ENCODE results near the gene CYP46A1.

Gene CYP46A1

GRCh38 chr14:99664058-99664936 lies 19.8 kb upstream of the CYP46A1 start:
- no peak for TF ChIP-seq ZBTB7A (IDR thresholded peaks at IDR 0.05; ENCODE audit: low read depth)
- TF ChIP-seq REST (IDR thresholded peaks at IDR 0.05; ENCODE audit: low read depth): no peak
- TF ChIP-seq TCF12 (IDR thresholded peaks at IDR 0.05; ENCODE audit: low read depth): no peak
- TF ChIP-seq CEBPB (IDR thresholded peaks at IDR 0.05): no peak
- TF ChIP-seq NFIC (IDR thresholded peaks at IDR 0.05): no peak
- TF ChIP-seq TAF1 (IDR thresholded peaks at IDR 0.05; ENCODE audit: low read depth): no peak
- TF ChIP-seq RAD21 (IDR thresholded peaks at IDR 0.05; ENCODE audit: low read depth): no peak
- TF ChIP-seq EGR1 (IDR thresholded peaks at IDR 0.05): no peak
- TF ChIP-seq MAX (IDR thresholded peaks at IDR 0.05): no peak
- no peak for TF ChIP-seq YY1 (IDR thresholded peaks at IDR 0.05; ENCODE audit: low read depth)
- no peak for TF ChIP-seq FOXM1 (IDR thresholded peaks at IDR 0.05; ENCODE audit: borderline replicate concordance, low read depth)
- no peak for TF ChIP-seq TEAD4 (IDR thresholded peaks at IDR 0.05)
- TF ChIP-seq EP300 (IDR thresholded peaks at IDR 0.05; ENCODE audit: borderline replicate concordance): no peak

- TF ChIP-seq CEBPB (IDR thresholded peaks at IDR 0.05) (no peak), USF1 (IDR thresholded peaks at IDR 0.05) (no peak), RAD21 (IDR thresholded peaks at IDR 0.05; ENCODE audit: low read depth) (no peak), REST (IDR thresholded peaks at IDR 0.05; ENCODE audit: low read depth) (no peak), TCF12 (IDR thresholded peaks at IDR 0.05; ENCODE audit: low read depth) (no peak), ZBTB7A (IDR thresholded peaks at IDR 0.05; ENCODE audit: low read depth) (no peak)
These were observed 19.2 kb upstream of the CYP46A1 start for GRCh38 chr14:99664937-99665273.

- no peak for TF ChIP-seq YY1 (IDR thresholded peaks at IDR 0.05; ENCODE audit: low read depth)
- no peak for TF ChIP-seq USF1 (IDR thresholded peaks at IDR 0.05)
- TF ChIP-seq EP300 (IDR thresholded peaks at IDR 0.05; ENCODE audit: borderline replicate concordance): no peak
- no peak for TF ChIP-seq TEAD4 (IDR thresholded peaks at IDR 0.05)
- TF ChIP-seq MAX (IDR thresholded peaks at IDR 0.05): no peak
- no peak for TF ChIP-seq FOXM1 (IDR thresholded peaks at IDR 0.05; ENCODE audit: borderline replicate concordance, low read depth)
These were observed 17.6 kb upstream of the CYP46A1 start for GRCh38 chr14:99666533-99666932.

- TF ChIP-seq EP300 (IDR thresholded peaks at IDR 0.05; ENCODE audit: borderline replicate concordance): no peak
- TF ChIP-seq YY1 (IDR thresholded peaks at IDR 0.05; ENCODE audit: low read depth): no peak
- TF ChIP-seq CEBPB (IDR thresholded peaks at IDR 0.05): no peak
- no peak for TF ChIP-seq EGR1 (IDR thresholded peaks at IDR 0.05)
- TF ChIP-seq TAF1 (IDR thresholded peaks at IDR 0.05; ENCODE audit: low read depth): no peak
- TF ChIP-seq CREB1 (IDR thresholded peaks at IDR 0.05; ENCODE audit: low read depth): no peak
- no peak for TF ChIP-seq RAD21 (IDR thresholded peaks at IDR 0.05; ENCODE audit: low read depth)
- TF ChIP-seq NFIC (IDR thresholded peaks at IDR 0.05): no peak
- TF ChIP-seq FOXM1 (IDR thresholded peaks at IDR 0.05; ENCODE audit: borderline replicate concordance, low read depth): no peak
- no peak for TF ChIP-seq TEAD4 (IDR thresholded peaks at IDR 0.05)
- TF ChIP-seq ZBTB7A (IDR thresholded peaks at IDR 0.05; ENCODE audit: low read depth): no peak
- no peak for TF ChIP-seq TCF12 (IDR thresholded peaks at IDR 0.05; ENCODE audit: low read depth)
- no peak for TF ChIP-seq MAX (IDR thresholded peaks at IDR 0.05)
- TF ChIP-seq REST (IDR thresholded peaks at IDR 0.05; ENCODE audit: low read depth): no peak
- no peak for TF ChIP-seq USF1 (IDR thresholded peaks at IDR 0.05)
These were observed 17.1 kb upstream of the CYP46A1 start for GRCh38 chr14:99667045-99667444.
